ENCODE measurements around the gene KIRREL1.

The KIRREL1 gene

GRCh38 chr1:158028969-158029368, 35.5 kb downstream of the KIRREL1 start:
- no peak for DNase-seq (ENCODE audit: low read depth in 2 of 2, low spot score in 1 of 2)

- DNase-seq (ENCODE audit: low read depth in 2 of 2, low spot score in 1 of 2) = no peak
Measured at GRCh38 chr1:158035014-158035413, 41.6 kb downstream of the KIRREL1 start.

GRCh38 chr1:158035976-158036583, 42.6 kb downstream of the KIRREL1 start:
- DNase-seq (ENCODE audit: low read depth in 2 of 2, low spot score in 1 of 2) = no peak

GRCh38 chr1:158037008-158037865, 43.8 kb downstream of the KIRREL1 start:
- no peak for DNase-seq (ENCODE audit: low read depth in 2 of 2, low spot score in 1 of 2)

GRCh38 chr1:158037866-158038359, 44.5 kb downstream of the KIRREL1 start:
- DNase-seq (ENCODE audit: low read depth in 2 of 2, low spot score in 1 of 2) = no peak

GRCh38 chr1:158038793-158039192, 45.3 kb downstream of the KIRREL1 start:
- DNase-seq (ENCODE audit: low read depth in 2 of 2, low spot score in 1 of 2) = no peak

GRCh38 chr1:158039380-158039779, 45.9 kb downstream of the KIRREL1 start:
- no peak for DNase-seq (ENCODE audit: low read depth in 2 of 2, low spot score in 1 of 2)

- no peak for DNase-seq (ENCODE audit: low read depth in 2 of 2, low spot score in 1 of 2)
Measured at GRCh38 chr1:158040323-158040722, 46.9 kb downstream of the KIRREL1 start.

GRCh38 chr1:158043232-158043631, 49.8 kb downstream of the KIRREL1 start:
- DNase-seq (ENCODE audit: low read depth in 2 of 2, low spot score in 1 of 2) = no peak

GRCh38 chr1:158045639-158046038, 52.2 kb downstream of the KIRREL1 start:
- DNase-seq (ENCODE audit: low read depth in 2 of 2, low spot score in 1 of 2) = no peak

GRCh38 chr1:158046715-158047510, 53.5 kb downstream of the KIRREL1 start:
- no peak for DNase-seq (ENCODE audit: low read depth in 2 of 2, low spot score in 1 of 2)

GRCh38 chr1:158048371-158049067, 55.1 kb downstream of the KIRREL1 start:
- no peak for DNase-seq (ENCODE audit: low read depth in 2 of 2, low spot score in 1 of 2)

GRCh38 chr1:158049853-158050252, 56.4 kb downstream of the KIRREL1 start:
- no peak for DNase-seq (ENCODE audit: low read depth in 2 of 2, low spot score in 1 of 2)

GRCh38 chr1:158053276-158053675, 59.8 kb downstream of the KIRREL1 start:
- DNase-seq (ENCODE audit: low read depth in 2 of 2, low spot score in 1 of 2) = no peak

GRCh38 chr1:158054721-158055120, 61.3 kb downstream of the KIRREL1 start:
- no peak for DNase-seq (ENCODE audit: low read depth in 2 of 2, low spot score in 1 of 2)

- DNase-seq (ENCODE audit: low read depth in 2 of 2, low spot score in 1 of 2) = no peak
Measured at GRCh38 chr1:158055854-158056253, 62.4 kb downstream of the KIRREL1 start.

- DNase-seq (ENCODE audit: low read depth in 2 of 2, low spot score in 1 of 2) = no peak
Measured at GRCh38 chr1:158056498-158056897, 63.1 kb downstream of the KIRREL1 start.

- no peak for DNase-seq (ENCODE audit: low read depth in 2 of 2, low spot score in 1 of 2)
Measured at GRCh38 chr1:158058237-158058985, 65.0 kb downstream of the KIRREL1 start.

GRCh38 chr1:158059984-158060383, 66.5 kb downstream of the KIRREL1 start:
- DNase-seq (ENCODE audit: low read depth in 2 of 2, low spot score in 1 of 2) = no peak

- DNase-seq (ENCODE audit: low read depth in 2 of 2, low spot score in 1 of 2) = no peak
Measured at GRCh38 chr1:158062174-158062573, 68.7 kb downstream of the KIRREL1 start.
